Activated naive CD8-positive, alpha-beta T cell (primary cell): ENCODE data around the gene WAC.

Experiments used
- H3K27ac Mint-ChIP-seq: one replicate; pipeline ENCODE4 v1.8.0; 2021; ENCODE audit warnings: mixed read lengths
- H3K27me3 Mint-ChIP-seq: one replicate; pipeline ENCODE4 v1.8.0; 2021; ENCODE audit warnings: mixed read lengths
- H3K36me3 Mint-ChIP-seq: one replicate; pipeline ENCODE4 v1.8.0; 2021; ENCODE audit warnings: mixed read lengths
- H3K4me1 Mint-ChIP-seq: one replicate; pipeline ENCODE4 v1.8.0; 2021; ENCODE audit warnings: low read depth, mixed read lengths
- H3K4me3 Mint-ChIP-seq: one replicate; pipeline ENCODE4 v1.8.0; 2021; ENCODE audit warnings: mild to moderate bottlenecking, mixed read lengths
- H3K9me3 Mint-ChIP-seq: one replicate; pipeline ENCODE4 v1.8.0; 2021; ENCODE audit warnings: low read depth, mixed read lengths

Gene WAC

DNA sequence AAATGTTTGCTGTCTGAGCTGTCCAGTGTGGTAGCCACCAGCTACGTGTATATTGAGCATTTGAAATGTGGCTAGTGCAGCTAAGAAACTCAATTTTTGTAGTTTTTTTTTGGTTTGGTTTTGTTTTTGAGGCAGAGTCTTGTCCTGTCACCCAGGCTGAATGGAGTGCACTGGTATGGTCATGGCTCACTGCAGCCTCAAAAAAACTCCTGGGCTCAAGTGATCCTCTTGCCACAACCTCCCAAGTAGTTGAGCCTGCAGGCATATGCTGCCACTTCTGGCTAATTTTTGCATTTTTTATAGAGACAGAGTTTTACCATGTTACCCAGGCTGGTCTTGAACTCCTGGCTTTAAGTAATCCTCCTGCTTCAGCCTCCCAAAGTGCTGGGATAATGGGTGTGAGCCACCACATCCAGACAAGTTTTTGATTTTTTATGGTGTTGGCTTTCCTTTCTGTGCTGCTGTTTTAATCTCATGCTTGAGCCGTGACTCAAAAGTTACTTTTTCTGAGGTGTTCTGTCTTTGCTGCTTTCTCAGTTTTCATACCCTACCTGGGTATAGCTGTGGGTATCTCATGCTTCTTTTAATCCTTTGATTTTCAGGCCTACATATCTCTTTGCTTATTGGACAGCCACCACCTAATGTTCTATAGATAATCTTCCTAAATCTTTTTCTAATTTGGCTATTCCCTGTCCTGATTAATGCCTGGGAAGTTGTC is 16.0 kb downstream of the WAC start:
- Mint-ChIP-seq H3K36me3 (peaks cover 15% of the 10 kb centered on the region), H3K9me3 (no peaks in the 10 kb centered on the region), H3K27ac (peak overlapping the region; percentile 24), H3K4me1 (peaks cover 80% of the 10 kb centered on the region), H3K27me3 (no peaks in the 10 kb centered on the region), H3K4me3 (peak overlapping the region; percentile 1)

DNA sequence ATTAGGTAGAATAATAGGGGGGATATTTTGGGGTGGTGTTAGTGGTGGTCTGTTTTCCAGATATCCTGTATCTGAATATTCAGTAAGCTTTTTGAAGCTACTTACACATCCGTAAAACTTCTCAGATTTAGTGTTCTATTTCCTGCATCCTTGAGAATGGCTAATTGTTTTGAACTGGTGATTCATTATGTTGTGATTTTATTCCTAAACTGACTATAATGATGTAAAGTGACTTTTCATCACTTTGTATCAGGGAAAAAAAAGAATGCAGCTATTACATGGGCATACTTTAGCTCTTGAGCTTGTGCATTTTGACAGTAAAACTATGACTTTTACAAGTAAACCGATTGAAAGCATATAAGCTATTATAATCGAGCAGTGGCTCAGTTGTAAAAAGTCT is 18.2 kb downstream of the WAC start:
- no peaks in the 10 kb centered on the region for H3K9me3 Mint-ChIP-seq
- peaks cover 88% of the 10 kb centered on the region for H3K4me1 Mint-ChIP-seq
- H3K36me3 Mint-ChIP-seq: peaks cover 25% of the 10 kb centered on the region
- peak overlapping the region; percentile 66 for H3K4me3 Mint-ChIP-seq
- no peaks in the 10 kb centered on the region for H3K27me3 Mint-ChIP-seq
- H3K27ac Mint-ChIP-seq: peak overlapping the region; percentile 64

DNA sequence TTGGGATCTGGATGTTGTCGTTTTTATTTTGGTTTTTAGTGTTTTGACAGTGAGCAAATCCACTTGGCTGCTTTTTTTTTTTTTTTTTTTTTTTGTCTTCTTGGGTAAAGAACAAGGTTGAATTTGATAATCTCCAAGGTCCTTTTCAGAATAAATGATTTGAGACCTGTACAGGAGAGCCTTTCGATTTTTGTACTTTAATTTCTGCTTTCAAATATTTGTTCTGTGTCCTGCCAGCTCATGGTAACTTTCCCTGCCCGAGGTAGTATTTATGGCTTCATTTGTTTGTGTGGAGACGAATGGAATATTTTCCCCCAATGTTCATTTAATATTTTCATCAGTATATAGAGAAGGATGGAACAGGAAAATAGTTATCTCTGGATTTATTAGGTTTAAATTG is 19.9 kb downstream of the WAC start:
- Mint-ChIP-seq H3K9me3 (no peaks in the 10 kb centered on the region), H3K27me3 (no peaks in the 10 kb centered on the region), H3K27ac (peak overlapping the region; percentile 83), H3K36me3 (peaks cover 25% of the 10 kb centered on the region), H3K4me3 (peak overlapping the region; percentile 55), H3K4me1 (peaks cover 91% of the 10 kb centered on the region)

DNA sequence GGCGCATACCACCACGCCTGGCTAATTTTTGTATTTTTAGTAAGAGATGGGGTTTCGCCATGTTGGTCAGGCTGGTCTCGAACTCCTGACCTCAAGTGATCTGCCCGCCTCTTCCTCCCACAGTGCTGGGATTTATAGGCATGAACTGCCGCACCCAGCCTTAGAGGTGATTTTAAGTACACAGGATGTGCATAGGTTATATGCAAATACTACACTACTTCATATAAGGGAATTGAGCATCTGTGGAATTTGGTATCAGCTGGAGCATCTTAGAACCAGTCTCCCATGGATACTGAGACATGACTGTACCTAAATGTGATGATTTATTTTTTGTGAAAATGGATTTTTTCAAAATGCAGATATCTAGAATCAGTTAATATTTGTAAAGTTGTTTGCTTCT is 21.1 kb downstream of the WAC start:
- H3K27ac Mint-ChIP-seq: peak overlapping the region; percentile 10
- H3K27me3 Mint-ChIP-seq: no peaks in the 10 kb centered on the region
- no peaks in the 10 kb centered on the region for H3K9me3 Mint-ChIP-seq
- peaks cover 91% of the 10 kb centered on the region for H3K4me1 Mint-ChIP-seq
- peaks cover 25% of the 10 kb centered on the region for H3K36me3 Mint-ChIP-seq
- peak overlapping the region; percentile 32 for H3K4me3 Mint-ChIP-seq

DNA sequence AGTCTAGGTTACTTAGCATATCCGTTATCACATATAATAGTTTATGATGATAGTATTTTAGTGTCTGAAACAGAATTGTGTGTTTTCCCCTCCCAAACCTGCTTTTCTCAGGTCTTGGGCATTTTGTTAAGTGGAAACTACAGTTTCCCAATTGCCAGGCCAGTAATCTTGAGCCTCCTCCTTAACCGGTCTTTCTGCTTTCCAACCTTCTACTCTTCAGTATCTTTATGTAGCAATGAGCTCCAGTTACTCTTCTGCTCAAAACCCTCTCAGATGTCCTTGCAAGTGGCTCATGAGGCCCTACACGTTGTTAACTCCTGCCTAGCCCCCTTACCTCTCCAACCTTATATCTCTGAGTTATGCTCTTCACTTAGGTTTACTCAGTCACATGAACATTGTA is 22.0 kb downstream of the WAC start:
- Mint-ChIP-seq H3K4me1 (peaks cover 90% of the 10 kb centered on the region), H3K4me3 (peak overlapping the region; percentile 25), H3K27me3 (no peaks in the 10 kb centered on the region), H3K36me3 (peaks cover 26% of the 10 kb centered on the region), H3K9me3 (no peaks in the 10 kb centered on the region), H3K27ac (peak overlapping the region; percentile 43)

DNA sequence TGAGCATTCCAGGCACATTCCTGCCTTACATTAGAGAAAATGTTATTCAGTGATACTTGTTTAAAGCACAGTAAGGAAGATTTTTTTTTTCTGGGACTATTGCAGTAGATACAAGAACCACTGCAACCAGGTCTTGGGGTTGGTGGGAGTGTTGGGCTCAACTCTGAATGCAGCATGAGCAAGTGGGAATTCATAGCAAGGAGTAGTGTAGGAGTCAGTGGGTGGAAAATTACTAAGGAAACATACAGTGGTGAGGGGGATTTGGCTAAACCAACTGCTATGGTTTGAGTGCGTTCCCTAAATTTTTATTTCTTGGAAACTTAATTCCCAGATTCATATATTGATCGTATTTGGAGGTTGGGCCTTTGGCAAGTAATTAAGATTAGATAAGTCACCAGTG is 22.4 kb downstream of the WAC start:
- Mint-ChIP-seq H3K4me1 (peaks cover 89% of the 10 kb centered on the region), H3K36me3 (peaks cover 26% of the 10 kb centered on the region), H3K27me3 (no peaks in the 10 kb centered on the region)

DNA sequence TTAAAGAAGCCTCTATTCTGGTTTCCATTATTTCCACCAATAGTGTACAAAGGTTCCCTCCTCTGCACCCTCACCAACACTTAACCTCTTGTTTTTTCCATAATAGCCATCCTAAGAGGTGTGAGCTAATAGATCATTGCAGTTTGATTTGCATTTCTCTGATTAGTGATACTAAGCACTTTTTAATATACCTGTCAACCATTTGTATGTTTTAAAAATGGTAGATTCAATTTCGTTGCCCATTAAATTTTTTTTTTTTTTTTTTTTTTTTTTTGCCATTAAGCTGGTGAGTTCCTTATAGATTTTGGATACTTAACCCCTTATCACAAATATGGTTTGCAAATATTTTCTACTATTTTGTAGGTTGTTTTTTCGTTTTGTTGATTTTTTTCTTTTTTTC is 23.2 kb downstream of the WAC start:
- no peak overlapping the region for H3K4me3 Mint-ChIP-seq
- peaks cover 88% of the 10 kb centered on the region for H3K4me1 Mint-ChIP-seq
- no peaks in the 10 kb centered on the region for H3K27me3 Mint-ChIP-seq
- peaks cover 30% of the 10 kb centered on the region for H3K36me3 Mint-ChIP-seq
- no peak overlapping the region for H3K27ac Mint-ChIP-seq
- no peaks in the 10 kb centered on the region for H3K9me3 Mint-ChIP-seq

More for the DNA sequence above, 22.4 kb downstream of the WAC start:
- no peaks in the 10 kb centered on the region for H3K9me3 Mint-ChIP-seq
- peak overlapping the region; percentile 25 for H3K4me3 Mint-ChIP-seq
- H3K27ac Mint-ChIP-seq: peak overlapping the region; percentile 43

DNA sequence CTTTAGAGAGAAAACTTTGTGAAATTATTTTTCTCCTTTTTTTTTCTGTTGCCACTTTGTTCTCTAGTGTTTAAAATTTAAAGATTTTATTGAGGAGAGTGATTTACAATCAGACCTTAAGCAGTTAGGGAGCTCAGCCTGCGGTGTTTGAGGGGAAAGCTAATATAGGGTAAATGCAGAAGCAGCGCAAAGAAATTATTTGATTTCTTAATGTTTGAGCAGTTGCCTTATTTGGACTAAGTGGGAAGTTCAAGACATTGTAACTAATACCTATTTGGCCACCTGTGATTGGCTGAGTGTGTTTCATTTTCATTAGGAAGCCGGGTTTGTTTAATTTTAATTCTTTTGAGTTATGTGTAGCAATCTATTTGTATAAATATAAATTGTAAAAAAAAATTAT is 25.3 kb downstream of the WAC start:
- Mint-ChIP-seq H3K27me3 (no peaks in the 10 kb centered on the region), H3K4me3 (no peak overlapping the region), H3K4me1 (peaks cover 87% of the 10 kb centered on the region), H3K36me3 (peaks cover 27% of the 10 kb centered on the region), H3K27ac (no peak overlapping the region), H3K9me3 (no peaks in the 10 kb centered on the region)

DNA sequence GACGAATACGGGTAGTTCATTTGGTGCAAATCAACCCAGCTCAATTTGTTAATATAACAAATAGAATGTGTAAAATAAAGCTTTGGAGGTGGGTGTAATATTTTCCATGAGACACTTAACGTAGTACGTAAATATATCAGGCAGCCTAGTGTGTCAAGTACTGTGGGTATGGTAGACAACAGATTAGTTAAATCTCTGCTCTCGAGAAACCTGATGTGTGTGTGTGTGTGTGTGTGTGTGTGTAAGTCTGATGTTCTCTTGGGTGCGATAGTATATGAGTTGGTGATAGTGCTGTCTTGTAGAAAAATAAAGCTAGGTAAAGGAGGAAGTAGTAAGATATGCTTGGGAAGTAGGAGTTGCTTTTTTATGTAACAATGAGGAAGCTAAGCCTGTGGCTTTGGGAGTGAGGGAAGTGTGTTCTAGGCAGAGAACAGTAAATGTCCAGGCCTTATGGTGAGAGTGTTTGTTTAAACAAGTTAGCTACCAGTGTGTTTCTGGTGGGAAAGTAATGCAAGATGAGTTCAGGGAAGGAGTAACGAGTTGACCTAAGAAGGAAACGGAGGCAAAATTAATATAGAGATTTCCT is 26.1 kb downstream of the WAC start:
- no peak overlapping the region for H3K27ac Mint-ChIP-seq
- no peaks in the 10 kb centered on the region for H3K9me3 Mint-ChIP-seq
- no peaks in the 10 kb centered on the region for H3K27me3 Mint-ChIP-seq
- H3K4me1 Mint-ChIP-seq: peaks cover 85% of the 10 kb centered on the region
- H3K4me3 Mint-ChIP-seq: no peak overlapping the region
- peaks cover 27% of the 10 kb centered on the region for H3K36me3 Mint-ChIP-seq

DNA sequence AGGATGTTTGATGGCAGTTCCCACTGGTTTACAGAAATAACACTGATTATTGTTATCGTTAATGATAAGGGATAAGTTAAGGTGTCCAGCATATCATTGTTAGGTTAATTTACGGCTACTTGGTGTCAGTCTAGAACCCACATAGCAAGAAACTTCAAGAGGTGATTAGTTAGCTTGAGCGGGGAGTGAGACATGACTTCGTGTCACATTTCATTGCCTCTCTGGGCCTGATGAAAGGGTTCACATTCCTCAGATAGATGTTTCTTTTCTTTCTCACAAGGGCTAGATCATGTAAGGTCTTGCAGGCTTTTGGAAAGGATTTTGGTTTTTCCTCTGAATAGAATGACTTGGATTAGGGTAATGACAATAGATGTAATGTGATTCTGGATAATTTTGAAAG is 26.7 kb downstream of the WAC start:
- no peaks in the 10 kb centered on the region for H3K9me3 Mint-ChIP-seq
- no peak overlapping the region for H3K27ac Mint-ChIP-seq
- peaks cover 85% of the 10 kb centered on the region for H3K4me1 Mint-ChIP-seq
- H3K36me3 Mint-ChIP-seq: peaks cover 23% of the 10 kb centered on the region
- no peaks in the 10 kb centered on the region for H3K27me3 Mint-ChIP-seq
- H3K4me3 Mint-ChIP-seq: no peak overlapping the region

DNA sequence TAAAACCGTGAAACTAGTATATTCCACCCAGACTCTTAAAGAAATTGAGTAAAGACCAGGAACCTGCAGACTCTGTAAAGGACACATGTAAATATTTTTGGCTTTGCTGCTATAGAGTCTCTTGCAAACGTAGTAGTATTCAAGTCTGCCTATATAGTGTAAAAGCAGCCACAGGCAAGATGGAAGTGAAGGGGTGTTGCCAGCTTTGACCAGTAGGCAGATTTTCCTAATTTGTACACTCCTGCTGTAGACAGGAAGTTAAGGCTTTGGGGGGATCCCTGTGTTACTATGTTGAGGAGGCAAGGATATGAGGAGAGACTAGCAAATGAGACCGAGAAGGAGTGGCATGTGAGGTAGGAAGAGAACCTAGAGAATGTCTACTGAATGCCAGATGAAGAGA is 27.7 kb downstream of the WAC start:
- H3K27me3 Mint-ChIP-seq: no peaks in the 10 kb centered on the region
- peaks cover 15% of the 10 kb centered on the region for H3K36me3 Mint-ChIP-seq
- no peak overlapping the region for H3K4me3 Mint-ChIP-seq
- peaks cover 81% of the 10 kb centered on the region for H3K4me1 Mint-ChIP-seq
- no peaks in the 10 kb centered on the region for H3K9me3 Mint-ChIP-seq
- H3K27ac Mint-ChIP-seq: peak overlapping the region; percentile 56

DNA sequence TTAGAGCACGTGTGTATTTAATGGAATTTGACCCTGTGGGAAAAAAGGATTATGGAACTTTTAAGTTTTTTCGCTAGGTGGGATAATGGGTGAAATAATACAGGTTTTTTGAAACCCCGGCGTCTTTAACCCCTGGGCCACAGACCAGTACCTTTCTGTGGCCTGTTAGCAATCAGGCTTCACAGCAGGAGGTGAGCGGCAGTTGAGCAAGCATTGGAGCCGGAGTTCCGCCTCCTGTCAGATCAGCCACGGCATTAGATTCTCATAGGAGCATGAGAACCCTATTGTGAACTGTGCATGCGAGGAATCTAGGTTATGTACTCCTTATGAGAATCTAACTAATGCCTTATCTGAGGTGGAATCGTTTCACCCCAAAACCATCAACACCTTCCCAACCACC is 28.6 kb downstream of the WAC start:
- Mint-ChIP-seq H3K36me3 (peaks cover 15% of the 10 kb centered on the region), H3K9me3 (no peaks in the 10 kb centered on the region), H3K4me1 (peaks cover 83% of the 10 kb centered on the region), H3K27me3 (no peaks in the 10 kb centered on the region), H3K4me3 (no peak overlapping the region), H3K27ac (no peak overlapping the region)

DNA sequence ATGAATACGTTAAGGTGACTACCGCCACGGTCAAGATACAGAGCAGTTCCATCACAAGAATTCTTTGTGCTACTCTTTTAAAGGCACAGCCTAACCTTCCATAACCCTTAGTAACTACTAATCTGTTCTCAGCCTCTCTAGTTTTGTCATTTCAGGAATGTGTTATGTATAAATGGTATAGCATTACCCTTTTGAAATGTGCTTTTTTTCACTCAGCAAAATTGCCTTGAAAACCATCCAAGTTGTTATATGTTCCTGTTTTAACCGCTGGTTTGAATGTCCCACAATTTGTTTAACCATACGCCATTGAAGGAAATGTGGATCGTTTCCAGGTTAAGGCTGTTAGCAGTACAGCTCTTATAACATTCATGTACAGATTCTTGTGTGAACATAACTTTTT is 32.0 kb downstream of the WAC start:
- Mint-ChIP-seq H3K4me1 (peaks cover 85% of the 10 kb centered on the region), H3K27ac (peak overlapping the region; percentile 24), H3K4me3 (no peak overlapping the region), H3K36me3 (peaks cover 8% of the 10 kb centered on the region), H3K27me3 (no peaks in the 10 kb centered on the region), H3K9me3 (no peaks in the 10 kb centered on the region)

DNA sequence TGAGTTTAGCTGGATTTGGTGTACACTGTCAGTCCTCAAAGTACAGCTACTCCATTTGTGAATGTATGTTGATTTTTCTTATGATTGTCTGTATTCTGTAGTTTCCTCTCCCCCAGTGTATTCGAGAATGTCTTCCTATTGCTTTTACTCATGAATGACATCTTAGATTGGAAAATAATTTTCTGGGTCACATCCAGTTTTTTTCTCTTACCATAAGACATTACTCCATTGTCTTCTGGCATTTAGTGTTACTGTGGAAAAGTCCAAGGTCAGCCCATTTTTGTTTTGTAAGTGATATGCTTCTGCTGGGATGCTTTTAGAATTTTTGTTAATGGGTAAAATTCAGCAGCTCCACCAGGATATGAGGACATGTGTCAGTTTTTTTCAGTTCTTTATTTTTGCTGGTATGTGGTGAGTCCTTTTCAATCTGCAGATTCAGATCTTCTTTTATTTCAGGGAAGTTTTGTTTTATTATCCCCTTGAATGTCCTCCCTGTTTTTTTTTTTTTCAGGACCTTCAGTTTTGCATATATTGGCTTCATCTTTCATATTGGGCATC is 33.6 kb downstream of the WAC start:
- H3K9me3 Mint-ChIP-seq: no peaks in the 10 kb centered on the region
- H3K36me3 Mint-ChIP-seq: peaks cover 4% of the 10 kb centered on the region
- H3K27me3 Mint-ChIP-seq: no peaks in the 10 kb centered on the region
- peak overlapping the region; percentile 0 for H3K27ac Mint-ChIP-seq
- no peak overlapping the region for H3K4me3 Mint-ChIP-seq
- H3K4me1 Mint-ChIP-seq: peaks cover 85% of the 10 kb centered on the region

DNA sequence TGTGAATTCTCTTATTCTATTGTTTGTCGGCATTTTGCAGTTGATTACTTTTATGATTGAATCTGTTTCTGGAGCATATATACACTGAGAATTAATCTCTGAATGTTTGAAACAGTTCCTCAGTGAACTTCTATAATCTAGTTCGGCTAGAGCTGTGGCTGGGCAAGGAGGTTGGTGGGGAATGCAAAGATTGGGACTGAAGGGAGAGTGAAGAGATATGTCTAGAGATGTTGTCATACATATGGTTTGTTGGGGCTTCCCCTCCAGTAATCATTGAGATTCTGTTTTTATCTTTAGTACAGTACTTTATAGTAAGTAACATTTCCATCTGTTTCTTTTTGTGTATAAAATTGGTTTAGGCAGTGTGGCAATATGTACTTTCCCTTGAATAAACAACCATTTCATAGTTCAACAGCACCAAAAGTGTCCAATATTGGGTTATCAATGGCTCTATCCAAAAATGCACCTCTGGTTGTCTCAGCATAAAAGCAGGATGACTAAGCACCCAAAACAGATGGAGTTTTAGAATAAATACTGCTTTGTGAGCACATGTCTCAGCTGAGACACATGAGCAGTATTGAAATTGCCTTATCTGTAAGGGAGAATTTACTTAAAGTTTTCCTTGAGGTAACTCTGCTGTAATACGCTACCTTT is 36.7 kb downstream of the WAC start:
- H3K9me3 Mint-ChIP-seq: no peaks in the 10 kb centered on the region
- peaks cover 86% of the 10 kb centered on the region for H3K4me1 Mint-ChIP-seq
- peaks cover 4% of the 10 kb centered on the region for H3K36me3 Mint-ChIP-seq
- peak overlapping the region; percentile 42 for H3K4me3 Mint-ChIP-seq
- no peaks in the 10 kb centered on the region for H3K27me3 Mint-ChIP-seq
- peak overlapping the region; percentile 79 for H3K27ac Mint-ChIP-seq
